ENCODE measurements around the gene SYNPO. TPM values are rescaled to one million over a fixed set of nuclear protein-coding genes. Genes with fewer than 3 reads are reported as not detected.

SYNPO gene
- under 1 TPM in 1 of 2 experiments, not detected in 1; 0.13 TPM for total RNA-seq
- polyA plus RNA-seq, result not detected

GRCh38 chr5:150640311-150641005 lies at the start of gene SYNPO:
TSS of gene SYNPO (plus strand) at chr5:150640660. CDS start at chr5:150648276, 7,616 bp downstream.
- H3K9me3 Mint-ChIP-seq, result peaks cover 0 to 2% (median 0%) of the 10 kb centered on the region in 5 donors
- H3K4me1 Mint-ChIP-seq, result no peaks in the 10 kb centered on the region
- peak within 1 kb of the TSS in 1 of 8 donors; percentile 43 for H3K27ac Mint-ChIP-seq
- ChIA-PET CTCF (no interaction called here), POLR2A (interaction anchor here (0.6 kb wide), 1 partner anchor 48 kb away, joined by 5 read pairs; no protein-coding TSS in a partner anchor)
- Histone ChIP-seq H3K4me1 (ENCODE audit: insufficient read depth, low read length) (no peaks in the 10 kb centered on the region), H3K27ac (ENCODE audit: low read depth, low read length) (no peak within 1 kb of the TSS), H3K36me3 (ENCODE audit: insufficient read depth, low read length) (no peaks in the 10 kb centered on the region), H3K4me3 (ENCODE audit: low read length) (no peak within 1 kb of the TSS), H3K9me3 (ENCODE audit: low read length) (no peaks in the 10 kb centered on the region), H3K27me3 (ENCODE audit: insufficient read depth, low read length, poor library complexity, severe bottlenecking) (no peaks in the 10 kb centered on the region)
- no peak within 1 kb of the TSS for H3K4me3 Mint-ChIP-seq
- H3K27me3 Mint-ChIP-seq, result peaks cover 10 to 39% of the 10 kb centered on the region in 2 donors
- DNase-seq, result no peak
- H3K36me3 Mint-ChIP-seq, result no peaks in the 10 kb centered on the region

GRCh38 chr5:150590979-150591695 lies 49.3 kb upstream of the SYNPO start:
- H3K27ac Mint-ChIP-seq, result no peak overlapping the region
- CTCF ChIA-PET, result no interaction called here
- POLR2A ChIA-PET, result no interaction called here
- Histone ChIP-seq H3K27ac (ENCODE audit: low read depth, low read length) (no peak overlapping the region), H3K4me3 (ENCODE audit: low read length) (no peak overlapping the region), H3K36me3 (ENCODE audit: insufficient read depth, low read length) (no peaks in the 10 kb centered on the region), H3K9me3 (ENCODE audit: low read length) (no peaks in the 10 kb centered on the region), H3K4me1 (ENCODE audit: insufficient read depth, low read length) (no peaks in the 10 kb centered on the region), H3K27me3 (ENCODE audit: insufficient read depth, low read length, poor library complexity, severe bottlenecking) (no peaks in the 10 kb centered on the region)
- H3K27me3 Mint-ChIP-seq, result peaks cover 3 to 5% of the 10 kb centered on the region in 2 donors
- H3K9me3 Mint-ChIP-seq, result no peaks in the 10 kb centered on the region
- H3K36me3 Mint-ChIP-seq, result no peaks in the 10 kb centered on the region
- DNase-seq, result peak in 1 of 5 donors; percentile 8
- H3K4me1 Mint-ChIP-seq, result no peaks in the 10 kb centered on the region
- H3K4me3 Mint-ChIP-seq, result no peak overlapping the region

- Mint-ChIP-seq H3K36me3 (no peaks in the 10 kb centered on the region), H3K27me3 (peaks cover 4 to 5% of the 10 kb centered on the region in 2 donors), H3K27ac (no peak overlapping the region), H3K9me3 (no peaks in the 10 kb centered on the region), H3K4me1 (no peaks in the 10 kb centered on the region), H3K4me3 (no peak overlapping the region)
- ChIA-PET CTCF (interaction anchor here (0.6 kb wide), 1 partner anchor 11 kb away, joined by 3 read pairs; no protein-coding TSS in a partner anchor), POLR2A (no interaction called here)
- no peak overlapping the region for H3K4me3 ChIP-seq (ENCODE audit: low read length)
- no peak for DNase-seq
- no peaks in the 10 kb centered on the region for H3K27me3 ChIP-seq (ENCODE audit: insufficient read depth, low read length, poor library complexity, severe bottlenecking)
- H3K9me3 ChIP-seq (ENCODE audit: low read length), result no peaks in the 10 kb centered on the region
- H3K27ac ChIP-seq (ENCODE audit: low read depth, low read length), result no peak overlapping the region
- no peaks in the 10 kb centered on the region for H3K4me1 ChIP-seq (ENCODE audit: insufficient read depth, low read length)
- no peaks in the 10 kb centered on the region for H3K36me3 ChIP-seq (ENCODE audit: insufficient read depth, low read length)
Observed at GRCh38 chr5:150593593-150593992, 46.9 kb upstream of the SYNPO start.

GRCh38 chr5:150593996-150594395 lies 46.5 kb upstream of the SYNPO start:
- no peak overlapping the region for H3K4me3 ChIP-seq (ENCODE audit: low read length)
- H3K9me3 ChIP-seq (ENCODE audit: low read length), result no peaks in the 10 kb centered on the region
- H3K36me3 ChIP-seq (ENCODE audit: insufficient read depth, low read length), result no peaks in the 10 kb centered on the region
- H3K4me1 ChIP-seq (ENCODE audit: insufficient read depth, low read length), result no peaks in the 10 kb centered on the region
- H3K4me1 Mint-ChIP-seq, result no peaks in the 10 kb centered on the region
- no peak overlapping the region for H3K27ac Mint-ChIP-seq
- no peaks in the 10 kb centered on the region for H3K27me3 ChIP-seq (ENCODE audit: insufficient read depth, low read length, poor library complexity, severe bottlenecking)
- no peak overlapping the region for H3K27ac ChIP-seq (ENCODE audit: low read depth, low read length)
- H3K27me3 Mint-ChIP-seq, result peaks cover 4 to 5% of the 10 kb centered on the region in 2 donors
- ChIA-PET CTCF (interaction anchor here (0.6 kb wide), 1 partner anchor 11 kb away, joined by 3 read pairs; no protein-coding TSS in a partner anchor), POLR2A (no interaction called here)
- H3K4me3 Mint-ChIP-seq, result no peak overlapping the region
- H3K36me3 Mint-ChIP-seq, result no peaks in the 10 kb centered on the region
- no peaks in the 10 kb centered on the region for H3K9me3 Mint-ChIP-seq
- DNase-seq, result no peak

- Mint-ChIP-seq H3K27me3 (peaks cover 4 to 9% of the 10 kb centered on the region in 2 donors), H3K36me3 (no peaks in the 10 kb centered on the region), H3K27ac (no peak overlapping the region), H3K4me3 (no peak overlapping the region), H3K4me1 (no peaks in the 10 kb centered on the region), H3K9me3 (no peaks in the 10 kb centered on the region)
- Histone ChIP-seq H3K4me1 (ENCODE audit: insufficient read depth, low read length) (no peaks in the 10 kb centered on the region), H3K27me3 (ENCODE audit: insufficient read depth, low read length, poor library complexity, severe bottlenecking) (no peaks in the 10 kb centered on the region), H3K27ac (ENCODE audit: low read depth, low read length) (no peak overlapping the region), H3K4me3 (ENCODE audit: low read length) (no peak overlapping the region), H3K9me3 (ENCODE audit: low read length) (no peaks in the 10 kb centered on the region), H3K36me3 (ENCODE audit: insufficient read depth, low read length) (no peaks in the 10 kb centered on the region)
- CTCF ChIA-PET, result no interaction called here
- POLR2A ChIA-PET, result no interaction called here
- no peak for DNase-seq
Observed at GRCh38 chr5:150595466-150596031, 44.9 kb upstream of the SYNPO start.

GRCh38 chr5:150596313-150596712 lies 44.1 kb upstream of the SYNPO start:
- no peak overlapping the region for H3K27ac ChIP-seq (ENCODE audit: low read depth, low read length)
- H3K9me3 Mint-ChIP-seq, result no peaks in the 10 kb centered on the region
- H3K4me1 Mint-ChIP-seq, result no peaks in the 10 kb centered on the region
- H3K36me3 ChIP-seq (ENCODE audit: insufficient read depth, low read length), result no peaks in the 10 kb centered on the region
- no peaks in the 10 kb centered on the region for H3K27me3 ChIP-seq (ENCODE audit: insufficient read depth, low read length, poor library complexity, severe bottlenecking)
- peaks cover 5 to 9% of the 10 kb centered on the region in 2 donors for H3K27me3 Mint-ChIP-seq
- H3K4me3 ChIP-seq (ENCODE audit: low read length), result no peak overlapping the region
- H3K9me3 ChIP-seq (ENCODE audit: low read length), result no peaks in the 10 kb centered on the region
- H3K4me1 ChIP-seq (ENCODE audit: insufficient read depth, low read length), result no peaks in the 10 kb centered on the region
- DNase-seq, result no peak
- H3K36me3 Mint-ChIP-seq, result no peaks in the 10 kb centered on the region
- H3K27ac Mint-ChIP-seq, result no peak overlapping the region
- POLR2A ChIA-PET, result no interaction called here
- CTCF ChIA-PET, result no interaction called here
- H3K4me3 Mint-ChIP-seq, result no peak overlapping the region

- Mint-ChIP-seq H3K27ac (no peak overlapping the region), H3K4me3 (no peak overlapping the region), H3K4me1 (no peaks in the 10 kb centered on the region), H3K36me3 (no peaks in the 10 kb centered on the region), H3K27me3 (peaks cover 6 to 9% of the 10 kb centered on the region in 2 donors), H3K9me3 (no peaks in the 10 kb centered on the region)
- H3K4me3 ChIP-seq (ENCODE audit: low read length), result no peak overlapping the region
- H3K4me1 ChIP-seq (ENCODE audit: insufficient read depth, low read length), result no peaks in the 10 kb centered on the region
- H3K36me3 ChIP-seq (ENCODE audit: insufficient read depth, low read length), result no peaks in the 10 kb centered on the region
- no peaks in the 10 kb centered on the region for H3K9me3 ChIP-seq (ENCODE audit: low read length)
- H3K27ac ChIP-seq (ENCODE audit: low read depth, low read length), result no peak overlapping the region
- no peaks in the 10 kb centered on the region for H3K27me3 ChIP-seq (ENCODE audit: insufficient read depth, low read length, poor library complexity, severe bottlenecking)
- CTCF ChIA-PET, result no interaction called here
- DNase-seq, result no peak
- POLR2A ChIA-PET, result no interaction called here
Observed at GRCh38 chr5:150596826-150597225, 43.6 kb upstream of the SYNPO start.

- Mint-ChIP-seq H3K27ac (no peak overlapping the region), H3K27me3 (peaks cover 6 to 13% of the 10 kb centered on the region in 2 donors), H3K9me3 (no peaks in the 10 kb centered on the region), H3K36me3 (no peaks in the 10 kb centered on the region), H3K4me3 (no peak overlapping the region), H3K4me1 (no peaks in the 10 kb centered on the region)
- CTCF ChIA-PET, result no interaction called here
- Histone ChIP-seq H3K4me1 (ENCODE audit: insufficient read depth, low read length) (no peaks in the 10 kb centered on the region), H3K36me3 (ENCODE audit: insufficient read depth, low read length) (no peaks in the 10 kb centered on the region), H3K27me3 (ENCODE audit: insufficient read depth, low read length, poor library complexity, severe bottlenecking) (no peaks in the 10 kb centered on the region), H3K4me3 (ENCODE audit: low read length) (no peak overlapping the region), H3K27ac (ENCODE audit: low read depth, low read length) (no peak overlapping the region), H3K9me3 (ENCODE audit: low read length) (no peaks in the 10 kb centered on the region)
- POLR2A ChIA-PET, result no interaction called here
- DNase-seq, result peak in 1 of 5 donors; percentile 26
Observed at GRCh38 chr5:150598006-150598405, 42.5 kb upstream of the SYNPO start.
